Spleen (tissue), 7 donors: ENCODE results near the gene FUCA1.

Experiments
- POLR2A ChIP-seq, 3 donors: fragments of 450-650 bp; IDR thresholded peaks; one replicate each; pipeline ENCODE4 v1.5.1; 2017; ENCODE audit warnings: antibody characterized with exemption in 3 of 3, mild to moderate bottlenecking in 1 of 3
- POLR2AphosphoS5 ChIP-seq, 3 donors: sonication (generic); formaldehyde crosslinking; IDR thresholded peaks; one replicate each; pipeline ENCODE4 v1.5.1; 2017; ENCODE audit warnings: antibody characterized with exemption in 3 of 3
- TF ChIP-seq, protein P1 (sequence below), 11 experiments: fragments of 200-600 bp in 7 of 11; fragments of 450-650 bp in 4 of 11; sonication (generic) in 4 of 11; IDR thresholded peaks in 8 of 11; conservative IDR thresholded peaks in 3 of 11; 1 replicate in 7 of 11; 2 replicates in 4 of 11; pipeline versions ENCODE4 v1.4.0 to v1.8.0; 2016 to 2021; ENCODE audit warnings: antibody characterized with exemption in 11 of 11, inconsistent platforms in 4 of 11, mild to moderate bottlenecking in 1 of 11
- donor health status: DM: no; HTN: no; CAD: no; lungs with moderate emphysema.
- donor health status: DM: no; HTN: no; CAD: no.
- donor health status: DM: no; HTN: no; CAD: no.

DNA sequence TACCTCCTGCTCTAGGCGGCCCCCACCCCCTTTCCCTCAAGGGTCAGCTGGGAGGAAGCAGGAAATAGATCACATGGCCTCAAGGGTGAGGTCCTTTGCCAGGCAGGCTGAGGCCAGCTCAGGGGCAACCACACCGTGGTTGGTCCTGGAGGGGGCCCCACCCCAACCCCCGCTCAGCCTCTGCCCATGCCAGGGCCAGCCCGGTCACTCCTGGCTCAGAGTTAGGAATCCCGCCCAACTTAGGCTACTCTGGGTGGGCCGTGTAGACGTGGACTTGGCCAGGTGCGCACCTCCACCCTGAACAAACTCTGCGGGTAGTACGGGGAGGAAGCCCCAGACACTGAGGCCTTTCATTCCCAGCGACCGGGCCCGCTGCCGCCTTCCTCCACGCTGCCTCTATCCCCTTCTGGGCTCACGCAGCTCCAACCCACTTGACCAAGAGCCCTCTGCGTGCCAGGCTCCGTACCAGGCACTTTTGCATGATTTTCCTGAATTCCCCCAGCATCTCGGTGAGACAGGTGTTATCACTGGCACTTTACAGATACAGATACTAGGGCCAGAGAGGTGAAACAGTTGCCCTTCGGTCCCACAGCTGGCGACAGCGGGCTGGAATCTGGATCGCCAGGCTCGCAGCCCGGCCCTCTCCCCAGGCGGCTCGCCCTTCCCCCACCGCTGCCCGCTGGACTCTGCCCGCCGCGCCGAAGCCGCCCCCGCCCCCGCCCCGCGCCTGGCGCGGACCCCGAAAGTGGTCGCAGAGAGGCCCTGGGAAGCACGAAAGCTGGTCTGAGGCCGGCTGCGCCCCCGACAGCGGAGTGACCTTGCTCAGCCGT is 68.3 kb downstream of the FUCA1 start:
- peak; percentile 86 to 89 (median 87) for TF ChIP-seq POLR2AphosphoS5 (IDR thresholded peaks at IDR 0.05)
- no peak for TF ChIP-seq POLR2A (IDR thresholded peaks at IDR 0.05)
- TF ChIP-seq, protein P1, sequence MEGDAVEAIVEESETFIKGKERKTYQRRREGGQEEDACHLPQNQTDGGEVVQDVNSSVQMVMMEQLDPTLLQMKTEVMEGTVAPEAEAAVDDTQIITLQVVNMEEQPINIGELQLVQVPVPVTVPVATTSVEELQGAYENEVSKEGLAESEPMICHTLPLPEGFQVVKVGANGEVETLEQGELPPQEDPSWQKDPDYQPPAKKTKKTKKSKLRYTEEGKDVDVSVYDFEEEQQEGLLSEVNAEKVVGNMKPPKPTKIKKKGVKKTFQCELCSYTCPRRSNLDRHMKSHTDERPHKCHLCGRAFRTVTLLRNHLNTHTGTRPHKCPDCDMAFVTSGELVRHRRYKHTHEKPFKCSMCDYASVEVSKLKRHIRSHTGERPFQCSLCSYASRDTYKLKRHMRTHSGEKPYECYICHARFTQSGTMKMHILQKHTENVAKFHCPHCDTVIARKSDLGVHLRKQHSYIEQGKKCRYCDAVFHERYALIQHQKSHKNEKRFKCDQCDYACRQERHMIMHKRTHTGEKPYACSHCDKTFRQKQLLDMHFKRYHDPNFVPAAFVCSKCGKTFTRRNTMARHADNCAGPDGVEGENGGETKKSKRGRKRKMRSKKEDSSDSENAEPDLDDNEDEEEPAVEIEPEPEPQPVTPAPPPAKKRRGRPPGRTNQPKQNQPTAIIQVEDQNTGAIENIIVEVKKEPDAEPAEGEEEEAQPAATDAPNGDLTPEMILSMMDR (IDR thresholded peaks at IDR 0.05 in 8 of 11, conservative IDR thresholded peaks at IDR 0.05 in 3 of 11) = no peak
